Tibial artery (tissue), 4 donors: Measurements from ENCODE around the gene C1orf74.

ENCODE experiments used
- DNase-seq, 2 donors: peaks; one replicate each; pipeline ENCODE4 v3.0.0-alpha.2; 2019
- H3K27ac ChIP-seq, 2 donors: fragments of 200-600 bp; sonication (generic) in 1 of 2; 1 replicate in 1 of 2; 2 replicates in 1 of 2; pipeline ENCODE4 v1.5.1; 2018 to 2019; ENCODE audit warnings: mild to moderate bottlenecking in 1 of 2
- H3K27me3 ChIP-seq, 2 donors: fragments of 200-600 bp; sonication (generic) in 1 of 2; one replicate each; pipeline versions ENCODE4 v1.5.1 to v1.6.0; 2016 to 2019
- H3K36me3 ChIP-seq, 3 donors: fragments of 200-600 bp; sonication (generic) in 2 of 3; one replicate each; pipeline ENCODE4 v1.5.1; 2016 to 2019; ENCODE audit warnings: mild to moderate bottlenecking in 2 of 3
- H3K4me1 ChIP-seq, 4 donors: fragments of 200-600 bp; sonication (generic) in 2 of 4; 1 replicate in 3 of 4; 2 replicates in 1 of 4; pipeline ENCODE4 v1.5.1; 2016 to 2019
- H3K4me3 ChIP-seq, 2 donors: fragments of 200-600 bp; sonication (generic) in 1 of 2; 1 replicate in 1 of 2; 2 replicates in 1 of 2; pipeline ENCODE4 v1.5.1; 2018 to 2019; ENCODE audit warnings: mild to moderate bottlenecking in 2 of 2
- H3K9me3 ChIP-seq, 3 donors: fragments of 200-600 bp; sonication (generic) in 1 of 3; one replicate each; pipeline ENCODE4 v1.5.1; 2016 to 2019
- intact Hi-C: fragments of 100-400 bp; cut with DNase I; formaldehyde crosslinking; loops from one replicate; pipeline ENCODE4 v1.15.0; 2023; ENCODE audit warnings: low total_unique reads
- TF ChIP-seq, protein P1 (sequence below), 2 experiments: fragments of 200-600 bp in 1 of 2; fragments of 450-650 bp in 1 of 2; IDR thresholded peaks; one replicate each; pipeline ENCODE4 v1.5.1; 2017 to 2019; ENCODE audit warnings: antibody characterized with exemption in 2 of 2, mild to moderate bottlenecking in 1 of 2, moderate library complexity in 1 of 2

Gene C1orf74

DNA sequence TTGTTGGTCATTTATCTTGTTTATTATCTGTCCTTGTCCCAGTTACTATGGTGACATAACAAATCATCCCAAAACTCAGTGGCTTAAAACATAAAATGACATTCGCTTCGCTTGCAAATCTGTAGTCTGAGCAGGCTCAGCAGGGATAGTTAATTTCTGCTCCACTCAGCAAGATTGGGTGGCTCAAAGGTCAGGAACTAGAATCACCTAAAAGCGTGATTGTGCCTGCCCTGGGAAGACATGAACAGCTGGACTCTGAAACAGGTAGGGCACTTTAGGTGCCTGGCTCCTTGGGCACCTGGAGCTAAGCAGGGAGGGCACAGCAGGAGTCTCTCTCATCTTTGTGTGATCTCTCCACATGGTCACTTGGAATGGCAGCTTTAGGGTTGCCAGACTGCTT, 43.2 kb downstream of the C1orf74 start:
- Histone ChIP-seq H3K9me3 (no peaks in the 10 kb centered on the region), H3K27ac (no peak overlapping the region), H3K27me3 (no peaks in the 10 kb centered on the region), H3K36me3 (no peaks in the 10 kb centered on the region), H3K4me3 (no peak overlapping the region), H3K4me1 (peaks cover 0 to 9% (median 2%) of the 10 kb centered on the region in 4 donors)
- TF ChIP-seq, protein P1, sequence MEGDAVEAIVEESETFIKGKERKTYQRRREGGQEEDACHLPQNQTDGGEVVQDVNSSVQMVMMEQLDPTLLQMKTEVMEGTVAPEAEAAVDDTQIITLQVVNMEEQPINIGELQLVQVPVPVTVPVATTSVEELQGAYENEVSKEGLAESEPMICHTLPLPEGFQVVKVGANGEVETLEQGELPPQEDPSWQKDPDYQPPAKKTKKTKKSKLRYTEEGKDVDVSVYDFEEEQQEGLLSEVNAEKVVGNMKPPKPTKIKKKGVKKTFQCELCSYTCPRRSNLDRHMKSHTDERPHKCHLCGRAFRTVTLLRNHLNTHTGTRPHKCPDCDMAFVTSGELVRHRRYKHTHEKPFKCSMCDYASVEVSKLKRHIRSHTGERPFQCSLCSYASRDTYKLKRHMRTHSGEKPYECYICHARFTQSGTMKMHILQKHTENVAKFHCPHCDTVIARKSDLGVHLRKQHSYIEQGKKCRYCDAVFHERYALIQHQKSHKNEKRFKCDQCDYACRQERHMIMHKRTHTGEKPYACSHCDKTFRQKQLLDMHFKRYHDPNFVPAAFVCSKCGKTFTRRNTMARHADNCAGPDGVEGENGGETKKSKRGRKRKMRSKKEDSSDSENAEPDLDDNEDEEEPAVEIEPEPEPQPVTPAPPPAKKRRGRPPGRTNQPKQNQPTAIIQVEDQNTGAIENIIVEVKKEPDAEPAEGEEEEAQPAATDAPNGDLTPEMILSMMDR (IDR thresholded peaks at IDR 0.05), result no peak
- no peak for DNase-seq
- intact Hi-C loops, result loop anchor here (10.0 kb wide), 1 partner anchor 166 kb away; no protein-coding TSS in a partner anchor

DNA sequence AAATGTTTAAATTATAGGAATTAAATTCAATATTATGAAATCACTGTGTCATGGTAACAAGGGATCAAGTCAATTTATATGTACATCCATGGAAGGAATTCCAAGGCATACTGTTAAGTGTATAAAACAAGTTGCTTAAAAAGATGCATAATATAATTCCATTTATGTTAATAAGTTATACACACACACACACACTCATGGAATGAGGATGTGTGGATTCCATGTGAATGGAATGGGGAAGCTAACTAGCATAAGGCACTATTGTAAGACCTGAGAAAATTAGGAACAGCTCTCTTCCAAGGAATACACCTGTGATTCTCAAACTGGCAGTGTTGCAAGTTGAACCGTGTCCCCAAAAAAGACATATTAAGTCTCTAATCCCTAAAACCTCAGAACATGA, 46.1 kb downstream of the C1orf74 start:
- no peak for DNase-seq
- Histone ChIP-seq H3K27ac (no peak overlapping the region), H3K27me3 (no peaks in the 10 kb centered on the region), H3K4me3 (no peak overlapping the region), H3K9me3 (no peaks in the 10 kb centered on the region), H3K36me3 (no peaks in the 10 kb centered on the region), H3K4me1 (peaks cover 0 to 9% (median 2%) of the 10 kb centered on the region in 4 donors)
- TF ChIP-seq, protein P1 (IDR thresholded peaks at IDR 0.05), result no peak
- intact Hi-C loops, result no loop called here

DNA sequence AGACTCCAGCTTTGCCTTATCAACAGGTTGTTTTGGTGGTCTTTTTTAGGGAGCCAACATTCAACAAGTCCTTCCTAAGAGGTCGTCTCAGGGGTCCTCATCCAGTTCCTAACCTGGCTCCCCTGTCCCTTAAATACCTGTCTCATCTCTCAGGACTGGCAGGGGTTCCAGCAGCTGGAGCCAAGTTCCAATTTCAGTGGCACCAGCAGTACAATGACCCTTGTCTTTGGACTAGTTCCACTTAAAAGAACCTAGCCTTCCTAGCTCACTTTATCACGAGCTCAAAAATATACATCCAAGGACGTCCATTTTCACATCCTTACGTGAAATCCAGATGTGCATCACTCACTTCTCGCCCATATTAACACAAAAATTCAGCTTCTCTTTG, 47.2 kb downstream of the C1orf74 start:
- intact Hi-C loops, result no loop called here

DNA sequence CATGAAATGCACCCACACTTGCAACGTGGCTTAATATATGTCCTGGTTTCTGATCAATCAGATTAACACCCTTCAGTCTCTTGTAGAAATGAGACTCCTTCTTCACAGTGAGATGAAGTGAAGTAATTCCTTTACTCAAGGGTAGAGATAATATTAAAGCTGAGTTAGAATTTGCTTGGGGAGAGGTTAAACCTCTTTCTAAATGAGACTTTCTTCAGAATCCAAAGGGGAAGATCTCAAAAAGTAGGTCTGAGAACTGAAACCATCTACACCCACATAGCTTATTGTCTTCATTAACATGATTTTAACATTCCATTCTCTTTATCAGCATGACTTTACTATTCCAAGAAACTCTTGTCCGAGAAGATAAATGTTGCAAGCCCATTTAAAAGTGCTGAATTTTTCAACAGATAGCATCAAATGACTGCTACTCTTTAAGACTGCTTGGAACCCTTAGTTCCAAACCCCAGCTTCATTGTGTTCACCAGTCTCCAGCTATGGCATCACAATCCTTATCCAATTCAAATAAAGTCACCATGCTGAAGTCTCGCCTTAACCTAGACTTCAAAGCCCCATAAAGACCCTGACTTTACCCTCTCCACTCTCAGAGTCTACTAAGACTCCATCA, 47.8 kb downstream of the C1orf74 start:
- intact Hi-C loops, result no loop called here
- Histone ChIP-seq H3K4me1 (no peaks in the 10 kb centered on the region), H3K4me3 (no peak overlapping the region), H3K9me3 (no peaks in the 10 kb centered on the region), H3K27me3 (no peaks in the 10 kb centered on the region), H3K27ac (no peak overlapping the region), H3K36me3 (no peaks in the 10 kb centered on the region)
- TF ChIP-seq, protein P1 (IDR thresholded peaks at IDR 0.05), result no peak
- DNase-seq, result no peak

More for the DNA sequence above, 47.2 kb downstream of the C1orf74 start:
- no peak for DNase-seq
- Histone ChIP-seq H3K9me3 (no peaks in the 10 kb centered on the region), H3K4me1 (no peaks in the 10 kb centered on the region), H3K27me3 (no peaks in the 10 kb centered on the region), H3K27ac (no peak overlapping the region), H3K36me3 (no peaks in the 10 kb centered on the region), H3K4me3 (no peak overlapping the region)
- TF ChIP-seq, protein P1 (IDR thresholded peaks at IDR 0.05), result no peak

DNA sequence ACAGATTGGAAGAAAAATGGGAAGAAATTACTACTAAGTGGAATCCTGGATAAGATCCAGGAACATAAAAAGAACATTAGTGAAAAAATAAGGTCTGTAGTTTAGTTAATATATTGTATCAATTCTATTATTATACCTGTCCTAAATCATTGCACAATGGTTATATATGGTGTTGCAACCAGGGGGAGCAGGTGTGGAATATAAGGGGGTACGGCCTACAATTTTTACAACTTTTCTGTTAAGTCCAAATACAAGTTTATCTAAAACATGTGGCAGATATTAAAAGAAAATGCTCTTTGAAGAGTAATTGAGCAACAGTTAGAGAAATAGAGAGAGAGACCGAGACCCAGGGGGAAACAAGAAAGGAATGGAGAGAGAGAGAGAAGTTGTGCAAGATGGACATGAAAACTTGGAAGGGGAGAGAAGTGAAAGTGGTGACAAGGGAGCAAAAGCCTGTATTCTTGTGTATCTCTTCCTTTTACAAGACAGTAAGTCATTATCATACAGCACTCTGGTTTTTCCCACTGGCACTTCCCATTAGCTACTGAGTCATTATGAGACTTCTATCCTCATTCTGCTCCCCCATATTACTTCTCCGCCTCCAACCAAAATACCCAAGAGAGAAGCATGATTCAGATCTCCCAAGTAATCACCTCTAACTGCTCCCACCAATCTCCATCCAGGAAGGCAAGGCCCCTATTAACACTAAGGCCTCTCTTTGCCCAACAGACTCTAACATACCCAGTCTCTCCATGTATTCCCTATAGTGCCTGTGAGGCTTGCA, 50.8 kb downstream of the C1orf74 start:
- Histone ChIP-seq H3K4me1 (no peaks in the 10 kb centered on the region), H3K27me3 (no peaks in the 10 kb centered on the region), H3K9me3 (no peaks in the 10 kb centered on the region), H3K36me3 (no peaks in the 10 kb centered on the region), H3K27ac (no peak overlapping the region), H3K4me3 (no peak overlapping the region)
- intact Hi-C loops, result no loop called here
- TF ChIP-seq, protein P1 (IDR thresholded peaks at IDR 0.05), result no peak
- DNase-seq, result no peak
